PFSK-1 (cell line): ENCODE data around the gene ABHD16B.

Experiments
- FOXP2 ChIP-seq: optimal IDR thresholded peaks from 2 replicates; pipeline ENCODE3; 2011; ENCODE audit warnings: borderline replicate concordance, control low read depth, inconsistent platforms; ENCODE audit not compliant: insufficient read depth; ENCODE audit errors: extremely low read length, extremely low read depth
- POLR2AphosphoS5 ChIP-seq: IDR thresholded peaks from 2 replicates; pipeline ENCODE4 v1.6.1; 2012; ENCODE audit warnings: low read depth, mild to moderate bottlenecking, control low read depth, low read length, moderate library complexity
- SIN3A ChIP-seq: IDR thresholded peaks from 2 replicates; pipeline ENCODE4 v1.6.1; 2012; ENCODE audit warnings: mild to moderate bottlenecking, low read length, moderate library complexity, borderline replicate concordance; ENCODE audit not compliant: insufficient read depth
- TAF1 ChIP-seq: IDR thresholded peaks from 2 replicates; pipeline ENCODE4 v1.6.1; 2012; ENCODE audit warnings: low read length, control low read depth, borderline replicate concordance; ENCODE audit not compliant: insufficient read depth
- TF ChIP-seq, protein P1 (sequence below), 2 experiments: IDR thresholded peaks; 2 replicates each; pipeline versions ENCODE4 v1.6.1 to v1.8.0; 2011 to 2012; ENCODE audit warnings: low read depth in 2 of 2, low read length in 2 of 2, control low read depth in 1 of 2, inconsistent platforms in 1 of 2, mild to moderate bottlenecking in 1 of 2, moderate library complexity in 1 of 2; ENCODE audit not compliant: insufficient read depth in 1 of 2

ABHD16B gene

GRCh38 chr20:63839620-63840019, 21.7 kb upstream of the ABHD16B start:
- TF ChIP-seq POLR2AphosphoS5 (no peak), FOXP2 (no peak), SIN3A (no peak), TAF1 (no peak)
- TF ChIP-seq, protein P1, sequence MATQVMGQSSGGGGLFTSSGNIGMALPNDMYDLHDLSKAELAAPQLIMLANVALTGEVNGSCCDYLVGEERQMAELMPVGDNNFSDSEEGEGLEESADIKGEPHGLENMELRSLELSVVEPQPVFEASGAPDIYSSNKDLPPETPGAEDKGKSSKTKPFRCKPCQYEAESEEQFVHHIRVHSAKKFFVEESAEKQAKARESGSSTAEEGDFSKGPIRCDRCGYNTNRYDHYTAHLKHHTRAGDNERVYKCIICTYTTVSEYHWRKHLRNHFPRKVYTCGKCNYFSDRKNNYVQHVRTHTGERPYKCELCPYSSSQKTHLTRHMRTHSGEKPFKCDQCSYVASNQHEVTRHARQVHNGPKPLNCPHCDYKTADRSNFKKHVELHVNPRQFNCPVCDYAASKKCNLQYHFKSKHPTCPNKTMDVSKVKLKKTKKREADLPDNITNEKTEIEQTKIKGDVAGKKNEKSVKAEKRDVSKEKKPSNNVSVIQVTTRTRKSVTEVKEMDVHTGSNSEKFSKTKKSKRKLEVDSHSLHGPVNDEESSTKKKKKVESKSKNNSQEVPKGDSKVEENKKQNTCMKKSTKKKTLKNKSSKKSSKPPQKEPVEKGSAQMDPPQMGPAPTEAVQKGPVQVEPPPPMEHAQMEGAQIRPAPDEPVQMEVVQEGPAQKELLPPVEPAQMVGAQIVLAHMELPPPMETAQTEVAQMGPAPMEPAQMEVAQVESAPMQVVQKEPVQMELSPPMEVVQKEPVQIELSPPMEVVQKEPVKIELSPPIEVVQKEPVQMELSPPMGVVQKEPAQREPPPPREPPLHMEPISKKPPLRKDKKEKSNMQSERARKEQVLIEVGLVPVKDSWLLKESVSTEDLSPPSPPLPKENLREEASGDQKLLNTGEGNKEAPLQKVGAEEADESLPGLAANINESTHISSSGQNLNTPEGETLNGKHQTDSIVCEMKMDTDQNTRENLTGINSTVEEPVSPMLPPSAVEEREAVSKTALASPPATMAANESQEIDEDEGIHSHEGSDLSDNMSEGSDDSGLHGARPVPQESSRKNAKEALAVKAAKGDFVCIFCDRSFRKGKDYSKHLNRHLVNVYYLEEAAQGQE (IDR thresholded peaks at IDR 0.05; ENCODE audit: insufficient read depth in 1 of 2, low read depth in 2 of 2, low read length in 2 of 2), result no peak

GRCh38 chr20:63840405-63840828, 20.9 kb upstream of the ABHD16B start:
- TF ChIP-seq, protein P1 (IDR thresholded peaks at IDR 0.05; ENCODE audit: insufficient read depth in 1 of 2, low read depth in 2 of 2, low read length in 2 of 2), result no peak
- TF ChIP-seq TAF1, result no peak
- TF ChIP-seq SIN3A, result no peak
- no peak for TF ChIP-seq FOXP2
- TF ChIP-seq POLR2AphosphoS5, result no peak

GRCh38 chr20:63842258-63842657, 19.0 kb upstream of the ABHD16B start:
- TF ChIP-seq SIN3A (no peak), POLR2AphosphoS5 (no peak), TAF1 (no peak), FOXP2 (no peak)
- TF ChIP-seq, protein P1 (IDR thresholded peaks at IDR 0.05; ENCODE audit: insufficient read depth in 1 of 2, low read depth in 2 of 2, low read length in 2 of 2), result no peak

- TF ChIP-seq SIN3A, result no peak
- TF ChIP-seq POLR2AphosphoS5, result no peak
- TF ChIP-seq, protein P1 (IDR thresholded peaks at IDR 0.05; ENCODE audit: insufficient read depth in 1 of 2, low read depth in 2 of 2, low read length in 2 of 2), result no peak
- no peak for TF ChIP-seq FOXP2
- no peak for TF ChIP-seq TAF1
Measured at GRCh38 chr20:63843222-63843621, 18.1 kb upstream of the ABHD16B start.

DNA sequence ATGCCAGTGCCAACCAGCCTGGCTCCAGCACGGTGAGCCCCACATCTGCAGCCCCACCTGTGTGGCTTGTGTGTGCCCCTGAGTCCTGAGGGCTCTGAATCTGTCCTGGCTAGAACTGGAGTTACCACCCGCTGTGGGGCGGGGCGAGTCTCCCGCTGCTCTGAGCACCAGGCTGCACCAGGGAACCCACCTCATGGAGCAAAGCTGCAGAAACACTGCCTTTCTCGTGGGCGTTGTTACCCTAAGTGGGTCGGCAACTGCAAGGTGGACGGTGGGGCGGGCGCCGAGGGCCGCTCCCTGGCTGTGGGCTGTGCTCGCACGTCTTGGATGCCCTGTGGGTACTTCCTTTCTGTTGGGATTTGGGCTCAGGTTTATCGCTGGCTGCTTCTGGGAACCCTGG, 17.5 kb upstream of the ABHD16B start:
- TF ChIP-seq FOXP2 (no peak), TAF1 (no peak), POLR2AphosphoS5 (no peak), SIN3A (no peak)
- TF ChIP-seq, protein P1 (IDR thresholded peaks at IDR 0.05; ENCODE audit: insufficient read depth in 1 of 2, low read depth in 2 of 2, low read length in 2 of 2), result no peak
